GM18858 (cell line): ENCODE measurements around the gene FBN1.
A peak's percentile ranks its signal among the peaks of the same experiment; 100 is the strongest.

Experiments
- ATAC-seq: cut with Tn5 transposase; IDR thresholded peaks from one replicate; pipeline ENCODE4 v1.9.1; 2021; ENCODE audit not compliant: unreplicated experiment

The FBN1 gene

GRCh38 chr15:48556159-48556897 lies 89.2 kb downstream of the FBN1 start:
- ATAC-seq: no peak

GRCh38 chr15:48555241-48555881 lies 90.1 kb downstream of the FBN1 start:
- no peak for ATAC-seq

GRCh38 chr15:48554112-48554511 lies 91.4 kb downstream of the FBN1 start:
- ATAC-seq: no peak

- ATAC-seq: no peak
Measured at GRCh38 chr15:48553559-48553958, 92.0 kb downstream of the FBN1 start.

GRCh38 chr15:48550822-48551525 lies 94.5 kb downstream of the FBN1 start:
- no peak for ATAC-seq

GRCh38 chr15:48548455-48548854 lies 97.1 kb downstream of the FBN1 start:
- ATAC-seq: no peak

GRCh38 chr15:48547286-48547685 lies 98.2 kb downstream of the FBN1 start:
- no peak for ATAC-seq

GRCh38 chr15:48546296-48546695 lies 99.2 kb downstream of the FBN1 start:
- no peak for ATAC-seq

- no peak for ATAC-seq
Measured at GRCh38 chr15:48544778-48545177, 100.7 kb downstream of the FBN1 start.

GRCh38 chr15:48541341-48542278 lies 103.9 kb downstream of the FBN1 start:
- peak; percentile 80 for ATAC-seq

GRCh38 chr15:48540756-48541155 lies 104.8 kb downstream of the FBN1 start:
- no peak for ATAC-seq

GRCh38 chr15:48538941-48539340 lies 106.6 kb downstream of the FBN1 start:
- ATAC-seq: no peak

GRCh38 chr15:48537271-48538113 lies 108.0 kb downstream of the FBN1 start:
- ATAC-seq: no peak

GRCh38 chr15:48536681-48537091 lies 108.8 kb downstream of the FBN1 start:
- no peak for ATAC-seq

- ATAC-seq: no peak
Measured at GRCh38 chr15:48533982-48534381, 111.5 kb downstream of the FBN1 start.

GRCh38 chr15:48532946-48533345 lies 112.6 kb downstream of the FBN1 start:
- ATAC-seq: no peak

GRCh38 chr15:48530528-48530927 lies 115.0 kb downstream of the FBN1 start:
- no peak for ATAC-seq

GRCh38 chr15:48528921-48529320 lies 116.6 kb downstream of the FBN1 start:
- ATAC-seq: no peak

GRCh38 chr15:48527517-48527916 lies 118.0 kb downstream of the FBN1 start:
- no peak for ATAC-seq

- ATAC-seq: no peak
Measured at GRCh38 chr15:48522911-48523310, 122.6 kb downstream of the FBN1 start.
